Fibroblast of villous mesenchyme (primary cell): Measurements from ENCODE around the gene COLEC12. TPM values are rescaled to one million over a fixed set of nuclear protein-coding genes. Genes with fewer than 3 reads are reported as not detected.

Source experiments
- DNase-seq: peaks from one replicate; pipeline ENCODE4 v3.0.0-alpha.2; 2010; ENCODE audit warnings: low read depth
- H3K4me3 ChIP-seq: 2 replicates; pipeline ENCODE4 v1.5.1; 2011; ENCODE audit warnings: low read depth, mild to moderate bottlenecking, low read length
- CTCF ChIP-seq: IDR thresholded peaks from 2 replicates; pipeline ENCODE4 v1.5.1; 2012; ENCODE audit warnings: low read depth, mild to moderate bottlenecking, low read length; ENCODE audit not compliant: insufficient read depth
- total RNA-seq: library from RNA; depleted of rRNA; stranded (reverse); fragments of >200 nt; gene quantifications from 2 replicates; pipeline ENCODE4 v1.2.3, GENCODE V29; 2012

COLEC12 gene
- 3.9 and 7.4 TPM in 2 replicates for total RNA-seq

GRCh38 chr18:500632-501405, at the start of gene COLEC12:
Gene COLEC12, minus strand, starts transcription at chr18:500701. Its CDS starts 187 bp downstream, at chr18:500514.
- DNase-seq, result no peak
- no peak for TF ChIP-seq CTCF
- H3K4me3 ChIP-seq, result peak within 1 kb of the TSS; percentile 54

- TF ChIP-seq CTCF, result no peak
- no peak overlapping the region for H3K4me3 ChIP-seq
- DNase-seq, result no peak
These were observed 49.5 kb upstream of the COLEC12 start for GRCh38 chr18:549967-550366.

GRCh38 chr18:543447-544078, 43.1 kb upstream of the COLEC12 start:
- DNase-seq, result no peak
- no peak overlapping the region for H3K4me3 ChIP-seq
- TF ChIP-seq CTCF, result no peak

- no peak for TF ChIP-seq CTCF
- no peak for DNase-seq
- no peak overlapping the region for H3K4me3 ChIP-seq
These were observed 33.6 kb upstream of the COLEC12 start for GRCh38 chr18:533995-534601.

- no peak overlapping the region for H3K4me3 ChIP-seq
- no peak for DNase-seq
- no peak for TF ChIP-seq CTCF
These were observed 32.1 kb upstream of the COLEC12 start for GRCh38 chr18:532632-533031.

GRCh38 chr18:532018-532417, 31.5 kb upstream of the COLEC12 start:
- no peak for TF ChIP-seq CTCF
- no peak for DNase-seq
- no peak overlapping the region for H3K4me3 ChIP-seq
